Stimulated activated CD8-positive, alpha-beta memory T cell treated with anti-CD3 and anti-CD28 coated beads, Interleukin-12 subunit alpha, Interleukin-12 subunit beta, amount 100 ng/mL, for 4 hours (primary cell): ENCODE measurements around the gene LILRB2.
"Not testable (repeated sequence)": the region's sequence is repeated elsewhere in the genome, so short reads cannot be mapped to it uniquely, and the experiment has no call there.

Experiments
- DNase-seq: peaks from one replicate; pipeline ENCODE4 v3.0.0-alpha.2; 2020; ENCODE audit warnings: low read depth

The LILRB2 gene

GRCh38 chr19:54305141-54305540, 24.2 kb upstream of the LILRB2 start:
- no peak for DNase-seq

GRCh38 chr19:54302257-54302656, 21.3 kb upstream of the LILRB2 start:
- no peak for DNase-seq

GRCh38 chr19:54299515-54299914, 18.6 kb upstream of the LILRB2 start:
- no peak for DNase-seq

GRCh38 chr19:54299126-54299498, 18.2 kb upstream of the LILRB2 start:
- no peak for DNase-seq

GRCh38 chr19:54298357-54299125, 17.6 kb upstream of the LILRB2 start:
- no peak for DNase-seq

GRCh38 chr19:54297759-54298305, 16.9 kb upstream of the LILRB2 start:
- DNase-seq = no peak

- no peak for DNase-seq
Observed at GRCh38 chr19:54294539-54294938, 13.6 kb upstream of the LILRB2 start.

- not testable (repeated sequence) for DNase-seq
Observed at GRCh38 chr19:54289160-54289559, 8.2 kb upstream of the LILRB2 start.

GRCh38 chr19:54287456-54287855, 6.5 kb upstream of the LILRB2 start:
- DNase-seq = no peak

- DNase-seq = not testable (repeated sequence)
Observed at GRCh38 chr19:54286283-54286682, 5.4 kb upstream of the LILRB2 start.

GRCh38 chr19:54285427-54286056, 4.6 kb upstream of the LILRB2 start:
- DNase-seq = not testable (repeated sequence)

- DNase-seq = no peak
Observed at GRCh38 chr19:54282686-54283470, 2.0 kb upstream of the LILRB2 start.

- DNase-seq = not testable (repeated sequence)
Observed at GRCh38 chr19:54281729-54282075, 792 bp upstream of the LILRB2 start.

- DNase-seq = not testable (repeated sequence)
Observed at GRCh38 chr19:54280441-54280840, 469 bp downstream of the LILRB2 start.

GRCh38 chr19:54280025-54280424, 885 bp downstream of the LILRB2 start:
- not testable (repeated sequence) for DNase-seq

GRCh38 chr19:54279406-54279962, 1.4 kb downstream of the LILRB2 start:
- no peak for DNase-seq

GRCh38 chr19:54278571-54279195, 2.2 kb downstream of the LILRB2 start:
- DNase-seq = not testable (repeated sequence)

- DNase-seq = not testable (repeated sequence)
Observed at GRCh38 chr19:54278056-54278455, 2.9 kb downstream of the LILRB2 start.

GRCh38 chr19:54277111-54277615, 3.7 kb downstream of the LILRB2 start:
- DNase-seq = not testable (repeated sequence)

- no peak for DNase-seq
Observed at GRCh38 chr19:54275951-54276350, 5.0 kb downstream of the LILRB2 start.

- not testable (repeated sequence) for DNase-seq
Observed at GRCh38 chr19:54274516-54274915, 6.4 kb downstream of the LILRB2 start.

GRCh38 chr19:54273821-54274220, 7.1 kb downstream of the LILRB2 start:
- no peak for DNase-seq
